Measurements from ENCODE around the gene PCDHB5.
A peak's percentile ranks its signal among the peaks of the same experiment; 100 is the strongest.
"Not testable (repeated sequence)": the region's sequence is repeated elsewhere in the genome, so short reads cannot be mapped to it uniquely, and the experiment has no call there.

PCDHB5 gene

GRCh38 chr5:141135030-141135717 lies at the start of gene PCDHB5:
Gene PCDHB5, plus strand, starts transcription at chr5:141135206. Its CDS starts 229 bp downstream, at chr5:141135435.
- peak; percentile 19 for DNase-seq (ENCODE audit: low spot score)

GRCh38 chr5:141094481-141095262 lies 40.3 kb upstream of the PCDHB5 start, which contains the start of gene PCDHB2:
Gene PCDHB2, plus strand, starts transcription at chr5:141094615. Its CDS starts 176 bp downstream, at chr5:141094791.
- DNase-seq (ENCODE audit: low spot score): peak; percentile 41

GRCh38 chr5:141095263-141095641 lies 39.8 kb upstream of the PCDHB5 start:
- peak; percentile 1 for DNase-seq (ENCODE audit: low spot score)

- DNase-seq (ENCODE audit: low spot score): not testable (repeated sequence)
Measured at GRCh38 chr5:141096181-141096580, 38.8 kb upstream of the PCDHB5 start.

GRCh38 chr5:141096586-141096985 lies 38.4 kb upstream of the PCDHB5 start:
- DNase-seq (ENCODE audit: low spot score): not testable (repeated sequence)

- peak; percentile 60 for DNase-seq (ENCODE audit: low spot score)
Measured at GRCh38 chr5:141100243-141100805, 34.7 kb upstream of the PCDHB5 start, which contains the start of gene PCDHB3. Gene PCDHB3, plus strand, starts transcription at chr5:141100473. Its CDS starts 177 bp downstream, at chr5:141100650.

- DNase-seq (ENCODE audit: low spot score): no peak
Measured at GRCh38 chr5:141101059-141101458, 33.9 kb upstream of the PCDHB5 start.

GRCh38 chr5:141102070-141102469 lies 32.9 kb upstream of the PCDHB5 start:
- not testable (repeated sequence) for DNase-seq (ENCODE audit: low spot score)

GRCh38 chr5:141102471-141102870 lies 32.5 kb upstream of the PCDHB5 start:
- DNase-seq (ENCODE audit: low spot score): not testable (repeated sequence)

- no peak for DNase-seq (ENCODE audit: low spot score)
Measured at GRCh38 chr5:141105350-141105749, 29.7 kb upstream of the PCDHB5 start.

- no peak for DNase-seq (ENCODE audit: low spot score)
Measured at GRCh38 chr5:141119250-141119649, 15.8 kb upstream of the PCDHB5 start.

- no peak for DNase-seq (ENCODE audit: low spot score)
Measured at GRCh38 chr5:141121563-141121962, 13.4 kb upstream of the PCDHB5 start, which contains the start of gene PCDHB4. Gene PCDHB4, plus strand, starts transcription at chr5:141121818. Its CDS starts 181 bp downstream, at chr5:141121999.

GRCh38 chr5:141121985-141122384 lies 13.0 kb upstream of the PCDHB5 start:
- no peak for DNase-seq (ENCODE audit: low spot score)

- not testable (repeated sequence) for DNase-seq (ENCODE audit: low spot score)
Measured at GRCh38 chr5:141123396-141124135, 11.4 kb upstream of the PCDHB5 start.

- no peak for DNase-seq (ENCODE audit: low spot score)
Measured at GRCh38 chr5:141127305-141127704, 7.7 kb upstream of the PCDHB5 start.

GRCh38 chr5:141135718-141136266 lies 786 bp downstream of the PCDHB5 start:
- no peak for DNase-seq (ENCODE audit: low spot score)

GRCh38 chr5:141137346-141137745 lies 2.3 kb downstream of the PCDHB5 start:
- DNase-seq (ENCODE audit: low spot score): not testable (repeated sequence)

- DNase-seq (ENCODE audit: low spot score): peak; percentile 19
Measured at GRCh38 chr5:141149812-141150211, 14.8 kb downstream of the PCDHB5 start, which contains the start of gene PCDHB6. Gene PCDHB6, plus strand, starts transcription at chr5:141150057. Its CDS starts 201 bp downstream, at chr5:141150258.

- no peak for DNase-seq (ENCODE audit: low spot score)
Measured at GRCh38 chr5:141150224-141150992, 15.4 kb downstream of the PCDHB5 start.

- DNase-seq (ENCODE audit: low spot score): no peak
Measured at GRCh38 chr5:141150993-141151325, 16.0 kb downstream of the PCDHB5 start.

- DNase-seq (ENCODE audit: low spot score): not testable (repeated sequence)
Measured at GRCh38 chr5:141151632-141152031, 16.6 kb downstream of the PCDHB5 start.
